Caco-2 (cell line): Measurements from ENCODE around the gene PPIH. TPM values are rescaled to one million over a fixed set of nuclear protein-coding genes. Genes with fewer than 3 reads are reported as not detected.
A peak's percentile ranks its signal among the peaks of the same experiment; 100 is the strongest.
"Not testable (repeated sequence)": the region's sequence is repeated elsewhere in the genome, so short reads cannot be mapped to it uniquely, and the experiment has no call there.

ENCODE experiments used
- BruUV-seq: library from RNA; stranded (reverse); fragments of 400-500 nt; replicated peaks from 2 replicates; lab custom pipeline; 2021; lab: Mats Ljungman, UMichigan
- CTCF ChIA-PET: fragments of 300-600 bp; sonication (Branson Sonifier 250); formaldehyde crosslinking; loops from one replicate; lab custom pipeline; 2022; ENCODE audit warnings: antibody characterized with exemption; lab: Charles Lee
- POLR2A ChIA-PET: fragments of 300-600 bp; sonication (Branson Sonifier 250); formaldehyde crosslinking; loops from one replicate; lab custom pipeline; 2022; ENCODE audit warnings: antibody characterized with exemption; lab: Charles Lee
- DNase-seq, 2 experiments: peaks; one replicate each; pipeline versions ENCODE4 v3.0.0 to v3.0.0-alpha.2; 2020 to 2022
- H3K27me3 ChIP-seq: replicated peaks from 2 replicates; pipeline ENCODE4 v1.6.0; 2011; ENCODE audit warnings: low read length; ENCODE audit not compliant: control insufficient read depth, insufficient read depth
- H3K36me3 ChIP-seq: 2 replicates; pipeline ENCODE4 v1.5.1; 2011; ENCODE audit warnings: low read length; ENCODE audit not compliant: control insufficient read depth, insufficient read depth
- H3K4me1 ChIP-seq: fragments of 250-450 bp; sonication (Bioruptor Pico); 2 replicates; pipeline ENCODE4 v1.5.1; 2020; ENCODE audit warnings: mild to moderate bottlenecking
- H3K4me3 ChIP-seq: 2 replicates; pipeline ENCODE4 v1.5.1; 2011; ENCODE audit warnings: low read depth, mild to moderate bottlenecking, control low read depth, low read length
- H3K9me3 ChIP-seq: fragments of 250-450 bp; sonication (Bioruptor Pico); 2 replicates; pipeline ENCODE4 v1.5.1; 2020; ENCODE audit warnings: mild to moderate bottlenecking, moderate library complexity
- H3K27ac Mint-ChIP-seq: one replicate; pipeline ENCODE4 v1.8.0; 2022; ENCODE audit warnings: mixed read lengths; ENCODE audit not compliant: unreplicated experiment
- H3K27me3 Mint-ChIP-seq: one replicate; pipeline ENCODE4 v1.8.0; 2022; ENCODE audit warnings: mixed read lengths; ENCODE audit not compliant: insufficient read depth, unreplicated experiment
- H3K36me3 Mint-ChIP-seq: one replicate; pipeline ENCODE4 v1.8.0; 2022; ENCODE audit warnings: mild to moderate bottlenecking, mixed read lengths; ENCODE audit not compliant: insufficient read depth, unreplicated experiment
- H3K4me1 Mint-ChIP-seq: one replicate; pipeline ENCODE4 v1.8.0; 2022; ENCODE audit warnings: low read depth, mixed read lengths; ENCODE audit not compliant: unreplicated experiment
- H3K4me3 Mint-ChIP-seq: one replicate; pipeline ENCODE4 v1.8.0; 2022; ENCODE audit warnings: mild to moderate bottlenecking, moderate library complexity, mixed read lengths; ENCODE audit not compliant: unreplicated experiment
- H3K9me3 Mint-ChIP-seq: one replicate; pipeline ENCODE4 v1.8.0; 2022; ENCODE audit warnings: mixed read lengths; ENCODE audit not compliant: unreplicated experiment
- intact Hi-C: fragments of 100-400 bp; cut with micrococcal nuclease; formaldehyde crosslinking; loops from one replicate; pipeline ENCODE4 v1.10.0; 2022; ENCODE audit not compliant: unreplicated experiment
- total RNA-seq: library from RNA; stranded (reverse); gene quantifications from 2 replicates; pipeline ENCODE4 v1.2.3, GENCODE V29; 2022
- TF ChIP-seq, protein P1 (sequence below), 2 experiments: fragments of 200-600 bp in 1 of 2; IDR thresholded peaks; 1 replicate in 1 of 2; 2 replicates in 1 of 2; pipeline versions ENCODE4 v1.5.1 to v1.8.0; 2011 to 2022; ENCODE audit warnings: antibody characterized with exemption in 1 of 2, control low read depth in 1 of 2, inconsistent platforms in 1 of 2, low read depth in 1 of 2, low read length in 1 of 2, mild to moderate bottlenecking in 1 of 2, moderate library complexity in 1 of 2; ENCODE audit not compliant: insufficient read depth in 1 of 2, severe bottlenecking in 1 of 2, unreplicated experiment in 1 of 2

The PPIH gene
- total RNA-seq, 1 experiment from 2014 or later, result 54.7 TPM

- TF ChIP-seq, protein P1, sequence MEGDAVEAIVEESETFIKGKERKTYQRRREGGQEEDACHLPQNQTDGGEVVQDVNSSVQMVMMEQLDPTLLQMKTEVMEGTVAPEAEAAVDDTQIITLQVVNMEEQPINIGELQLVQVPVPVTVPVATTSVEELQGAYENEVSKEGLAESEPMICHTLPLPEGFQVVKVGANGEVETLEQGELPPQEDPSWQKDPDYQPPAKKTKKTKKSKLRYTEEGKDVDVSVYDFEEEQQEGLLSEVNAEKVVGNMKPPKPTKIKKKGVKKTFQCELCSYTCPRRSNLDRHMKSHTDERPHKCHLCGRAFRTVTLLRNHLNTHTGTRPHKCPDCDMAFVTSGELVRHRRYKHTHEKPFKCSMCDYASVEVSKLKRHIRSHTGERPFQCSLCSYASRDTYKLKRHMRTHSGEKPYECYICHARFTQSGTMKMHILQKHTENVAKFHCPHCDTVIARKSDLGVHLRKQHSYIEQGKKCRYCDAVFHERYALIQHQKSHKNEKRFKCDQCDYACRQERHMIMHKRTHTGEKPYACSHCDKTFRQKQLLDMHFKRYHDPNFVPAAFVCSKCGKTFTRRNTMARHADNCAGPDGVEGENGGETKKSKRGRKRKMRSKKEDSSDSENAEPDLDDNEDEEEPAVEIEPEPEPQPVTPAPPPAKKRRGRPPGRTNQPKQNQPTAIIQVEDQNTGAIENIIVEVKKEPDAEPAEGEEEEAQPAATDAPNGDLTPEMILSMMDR (IDR thresholded peaks at IDR 0.05; ENCODE audit: insufficient read depth in 1 of 2, low read depth in 1 of 2, low read length in 1 of 2, severe bottlenecking in 1 of 2, unreplicated experiment in 1 of 2), result no peak
- H3K4me1 Mint-ChIP-seq, result peaks cover 28% of the 10 kb centered on the region
- H3K27me3 ChIP-seq, result no peaks in the 10 kb centered on the region
- H3K36me3 ChIP-seq, result no peaks in the 10 kb centered on the region
- H3K9me3 Mint-ChIP-seq, result no peaks in the 10 kb centered on the region
- peak overlapping the region; percentile 77 for H3K4me3 Mint-ChIP-seq
- BruUV-seq, result TSS peak; percentile 95
- H3K4me3 ChIP-seq, result peak overlapping the region; percentile 86
- DNase-seq, result peak in 1 of 2 experiments; percentile 8
- peaks cover 21% of the 10 kb centered on the region for H3K4me1 ChIP-seq
- intact Hi-C loops, result no loop called here
- H3K9me3 ChIP-seq, result no peaks in the 10 kb centered on the region
- H3K27me3 Mint-ChIP-seq, result no peaks in the 10 kb centered on the region
- H3K27ac Mint-ChIP-seq, result peak overlapping the region; percentile 97
- H3K36me3 Mint-ChIP-seq, result peaks cover 38% of the 10 kb centered on the region
- CTCF ChIA-PET, result no interaction called here
- POLR2A ChIA-PET, result interaction anchor here (2.7 kb wide), 1 partner anchor 11 kb away, joined by 20 read pairs; no protein-coding TSS in a partner anchor
Observed at GRCh38 chr1:42680921-42681683, 22.9 kb downstream of the PPIH start.

- intact Hi-C loops, result loop anchor here (1.0 kb wide), 1 partner anchor 24 kb away; the partner anchor contains the start of gene PPIH
- no TSS peak for BruUV-seq
Observed at GRCh38 chr1:42681741-42682483, 23.7 kb downstream of the PPIH start, which contains the start of gene YBX1. Gene YBX1, plus strand, starts transcription at chr1:42682418. Its CDS starts 148 bp downstream, at chr1:42682566.

GRCh38 chr1:42682484-42682738, 24.2 kb downstream of the PPIH start:
- Mint-ChIP-seq H3K36me3 (peaks cover 48% of the 10 kb centered on the region), H3K4me1 (peaks cover 28% of the 10 kb centered on the region), H3K27ac (peak overlapping the region; percentile 97), H3K4me3 (peak overlapping the region; percentile 77)
- BruUV-seq, DNase-seq, H3K27me3 ChIP-seq, H3K9me3 ChIP-seq, H3K9me3 Mint-ChIP-seq, H3K27me3 Mint-ChIP-seq, H3K36me3 ChIP-seq: not testable (repeated sequence)
- ChIA-PET CTCF (interaction anchor here (0.6 to 1.5 kb wide), 4 partner anchors 10 to 47 kb away, joined by 3 to 5 read pairs (median 4); partner anchors contain the start of gene PPIH), POLR2A (interaction anchor here (0.6 to 2.7 kb wide), 8 partner anchors 8 to 219 kb away, joined by 4 to 20 read pairs (median 10); partner anchors contain the start of genes C1orf50, CCDC30, P3H1 and PPIH)
- Histone ChIP-seq H3K4me1 (peaks cover 27% of the 10 kb centered on the region), H3K4me3 (peak overlapping the region; percentile 66)
- intact Hi-C loops, result loop anchor here (1.0 kb wide), 1 partner anchor 24 kb away; the partner anchor contains the start of gene PPIH

More at GRCh38 chr1:42681741-42682483, 23.7 kb downstream of the PPIH start, which contains the start of gene YBX1:
- ChIA-PET POLR2A (interaction anchor here (0.6 to 2.7 kb wide), 9 partner anchors 9 to 219 kb away, joined by 3 to 20 read pairs (median 6); partner anchors contain the start of genes C1orf50, CCDC30, P3H1 and PPIH), CTCF (interaction anchor here (0.6 to 1.5 kb wide), 4 partner anchors 11 to 48 kb away, joined by 3 to 5 read pairs (median 4); partner anchors contain the start of gene PPIH)
- peaks cover 27% of the 10 kb centered on the region for H3K4me1 ChIP-seq
- H3K27me3 ChIP-seq, result no peaks in the 10 kb centered on the region
- H3K36me3 ChIP-seq, result no peaks in the 10 kb centered on the region
- Mint-ChIP-seq H3K27me3 (no peaks in the 10 kb centered on the region), H3K4me3 (peak within 1 kb of the TSS; percentile 87), H3K9me3 (no peaks in the 10 kb centered on the region), H3K36me3 (peaks cover 43% of the 10 kb centered on the region), H3K4me1 (peaks cover 28% of the 10 kb centered on the region), H3K27ac (peak within 1 kb of the TSS; percentile 97)
- TF ChIP-seq, protein P1 (IDR thresholded peaks at IDR 0.05; ENCODE audit: insufficient read depth in 1 of 2, low read depth in 1 of 2, low read length in 1 of 2, severe bottlenecking in 1 of 2, unreplicated experiment in 1 of 2), result no peak
- H3K4me3 ChIP-seq, result peak within 1 kb of the TSS; percentile 86
- peak; percentile 96 for DNase-seq
- H3K9me3 ChIP-seq, result no peaks in the 10 kb centered on the region
